A673 (cell line): ENCODE results near the gene BICC1.

ENCODE experiments used
- CTCF ChIP-seq: fragments of 300-800, 200-600 bp; sonication (generic); conservative IDR thresholded peaks from 2 replicates; pipeline ENCODE4 v1.5.1; 2017; ENCODE audit warnings: low read depth, mild to moderate bottlenecking, antibody characterized with exemption, low read length, moderate library complexity, mixed read lengths
- EZH2 ChIP-seq: fragments of 200-600 bp; sonication (generic); IDR thresholded peaks from 2 replicates; pipeline ENCODE4 v1.6.1; 2017; ENCODE audit warnings: borderline replicate concordance, low read depth, mild to moderate bottlenecking, mixed read lengths, antibody characterized with exemption, low read length; ENCODE audit not compliant: poor library complexity, severe bottlenecking

- no peak for TF ChIP-seq CTCF
- TF ChIP-seq EZH2 = no peak
These were observed 124.7 kb downstream of the BICC1 start for GRCh38 chr10:58637352-58637751.
